NCI-H128 (cell line): ENCODE results near the gene PATJ.

Experiments
- DNase-seq: peaks from one replicate; lab custom pipeline; 2025; ENCODE audit not compliant: unreplicated experiment; lab: John Stamatoyannopoulos, UW

The PATJ gene

DNA sequence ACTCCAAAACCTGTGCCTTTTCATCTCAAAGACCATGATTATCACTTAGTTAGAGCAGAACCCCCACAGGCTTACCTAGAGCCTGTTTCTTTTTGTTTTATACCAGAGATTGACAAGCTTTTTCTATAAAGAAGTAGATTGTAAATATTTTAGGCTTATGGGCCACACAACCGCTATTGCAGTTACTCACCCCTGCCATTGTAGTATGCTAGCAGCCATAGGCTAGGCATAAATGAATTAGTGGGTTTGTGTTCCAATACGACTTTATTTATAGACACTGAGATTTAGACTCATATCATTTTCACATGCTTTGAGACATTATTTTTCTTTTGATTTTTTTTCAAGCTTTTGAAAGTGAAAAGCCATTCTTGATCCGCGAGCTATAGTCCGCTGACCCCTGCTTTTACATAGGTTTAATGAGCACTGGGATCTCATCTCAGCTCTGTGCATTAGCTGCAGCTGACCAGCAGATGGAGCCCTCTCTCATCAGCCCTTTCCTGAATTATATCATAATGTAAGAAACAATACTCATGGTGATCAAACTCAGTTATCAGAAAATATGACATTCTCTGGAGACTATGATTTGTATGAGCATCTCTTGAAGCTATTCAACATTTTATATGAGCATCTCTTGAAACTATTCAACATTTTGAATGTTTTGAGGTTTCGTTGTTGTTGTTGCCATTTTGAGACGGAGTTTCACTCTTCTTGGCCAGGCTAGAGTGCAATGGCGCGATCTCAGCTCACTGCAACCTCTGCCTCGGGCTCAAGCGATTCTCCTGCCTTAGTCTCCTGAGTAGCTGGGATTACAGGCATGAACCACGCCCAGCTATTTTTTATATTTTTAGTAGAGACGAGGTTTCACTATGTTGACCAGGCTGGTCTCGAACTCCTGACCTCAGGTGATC is 340.4 kb downstream of the PATJ start:
- DNase-seq: no peak

DNA sequence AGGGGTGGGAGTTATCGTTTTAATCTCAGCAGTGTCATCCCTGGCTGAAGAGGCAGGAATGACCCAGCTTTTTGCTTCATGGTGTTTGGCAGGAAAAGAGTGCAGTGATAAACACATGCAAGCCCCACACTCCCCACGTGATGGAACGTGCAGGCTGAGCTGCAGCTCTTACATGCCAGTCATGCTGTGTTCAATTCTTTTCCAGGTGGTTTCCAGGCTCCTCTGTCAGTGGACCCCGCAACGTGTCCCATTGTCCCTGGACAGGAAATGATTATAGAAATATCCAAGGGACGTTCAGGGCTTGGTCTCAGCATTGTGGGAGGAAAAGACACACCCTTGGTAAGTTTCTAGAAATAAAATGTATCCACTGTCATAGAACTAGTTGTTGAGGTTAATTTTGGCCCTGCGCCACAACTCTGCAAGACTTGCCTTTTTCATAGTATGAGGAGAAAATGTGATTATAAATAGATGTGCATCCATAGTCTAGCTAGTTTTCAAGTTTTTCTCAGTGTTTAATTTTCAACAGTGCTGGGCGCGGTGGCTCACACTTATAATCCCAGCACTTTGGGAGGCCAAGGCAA is 342.1 kb downstream of the PATJ start:
- no peak for DNase-seq

DNA sequence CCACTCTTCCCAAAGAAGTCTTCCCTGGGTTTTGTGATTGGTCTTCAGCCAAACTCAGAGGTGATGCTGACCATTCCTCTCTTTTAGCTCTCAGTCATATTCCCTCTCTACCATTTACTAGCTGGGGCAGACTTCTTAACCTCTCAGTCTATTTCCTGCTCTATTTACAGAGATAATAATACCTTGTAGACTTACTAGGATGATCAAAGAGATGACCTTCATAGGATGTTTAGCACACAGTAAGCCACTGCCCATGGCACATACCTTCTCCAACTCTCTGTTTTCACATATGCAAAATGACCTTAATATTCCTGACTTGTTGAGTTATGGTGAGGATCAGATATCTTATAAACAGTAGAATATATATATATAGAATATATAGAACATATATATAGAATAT is 346.2 kb downstream of the PATJ start:
- DNase-seq: no peak

GRCh38 chr1:62089570-62089969 is 347.3 kb downstream of the PATJ start:
- no peak for DNase-seq

- DNase-seq: no peak
Measured at GRCh38 chr1:62090016-62090415, 347.7 kb downstream of the PATJ start.

- DNase-seq: no peak
Measured at GRCh38 chr1:62092110-62092509, 349.8 kb downstream of the PATJ start.

DNA sequence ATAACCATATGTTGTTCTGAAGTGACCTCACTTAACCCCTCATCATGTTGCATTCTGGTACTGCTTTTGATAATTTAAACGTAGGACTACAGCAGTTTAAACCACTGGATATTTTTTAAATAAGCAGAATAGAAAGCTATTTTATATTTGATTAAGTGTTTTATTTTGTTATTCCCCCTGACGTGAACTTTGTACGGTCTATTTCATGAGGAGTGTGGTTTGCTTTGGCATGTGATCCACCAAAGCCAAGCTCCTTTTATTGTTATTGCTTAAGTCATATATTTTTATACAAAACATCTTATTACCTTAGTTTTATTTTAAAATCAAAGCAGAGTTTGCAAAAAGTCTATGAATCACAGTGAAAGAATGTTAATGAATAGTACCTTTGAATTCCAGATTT is 351.0 kb downstream of the PATJ start:
- no peak for DNase-seq

GRCh38 chr1:62097464-62097863 is 355.2 kb downstream of the PATJ start:
- DNase-seq: no peak

- no peak for DNase-seq
Measured at GRCh38 chr1:62100442-62100841, 358.2 kb downstream of the PATJ start.

DNA sequence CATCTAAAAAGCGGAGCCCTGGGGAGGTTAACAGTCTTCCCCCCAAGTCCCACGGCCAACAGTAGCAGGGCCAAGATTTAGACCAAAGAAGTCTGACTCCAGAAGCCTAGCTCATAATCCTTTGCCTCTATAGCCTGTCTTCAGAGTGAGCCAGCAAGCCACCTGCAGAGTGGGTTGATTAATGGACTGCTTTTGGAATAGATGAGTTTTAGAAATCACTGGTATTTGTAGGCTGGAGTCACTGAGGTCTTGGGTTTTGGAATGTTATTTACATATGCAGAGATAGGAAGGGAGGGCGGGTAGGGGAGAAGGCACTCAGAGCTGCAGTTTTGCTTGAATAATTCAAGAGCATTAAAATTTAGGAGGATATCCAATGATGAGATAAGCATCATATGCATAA is 361.6 kb downstream of the PATJ start:
- DNase-seq: no peak

DNA sequence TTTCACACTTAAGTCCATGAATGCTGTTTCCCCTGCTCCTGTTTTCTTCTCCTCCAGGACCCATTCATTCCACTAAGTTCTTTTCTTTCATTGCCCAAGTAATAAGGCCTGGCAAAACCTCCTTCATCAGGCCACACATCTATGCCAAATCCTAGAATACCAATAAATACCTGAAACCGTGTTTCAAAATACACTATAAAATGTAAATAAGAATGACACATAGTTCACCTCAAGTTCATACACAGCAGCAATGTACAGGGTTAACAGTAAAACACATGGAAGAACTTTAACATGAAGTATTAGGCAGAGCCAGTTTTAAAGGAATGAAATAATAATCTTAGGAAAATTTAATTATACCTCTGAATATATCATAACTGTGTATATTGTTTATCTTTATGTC is 365.6 kb downstream of the PATJ start:
- DNase-seq: no peak

- no peak for DNase-seq
Measured at GRCh38 chr1:62109124-62109523, 366.8 kb downstream of the PATJ start.

GRCh38 chr1:62110198-62110817 is 368.0 kb downstream of the PATJ start:
- DNase-seq: no peak

DNA sequence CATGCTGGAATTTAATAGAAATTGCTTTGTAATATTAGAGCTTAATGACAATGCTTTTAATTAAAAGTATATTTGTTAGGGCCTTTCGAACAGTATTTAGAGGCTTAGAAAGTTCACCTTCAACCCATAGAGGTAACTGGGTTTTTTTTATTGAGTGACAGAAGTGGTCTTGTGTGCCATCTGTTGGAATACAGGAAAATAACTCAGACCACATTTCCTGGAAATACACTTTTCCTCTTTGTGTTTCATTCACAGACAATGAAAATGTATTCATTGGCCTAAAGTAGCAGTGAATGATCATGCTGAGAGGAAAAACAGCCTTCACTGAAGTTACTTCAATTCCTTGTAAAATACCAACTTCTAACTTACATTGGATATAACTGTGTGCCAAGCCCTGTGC is 368.8 kb downstream of the PATJ start:
- no peak for DNase-seq

DNA sequence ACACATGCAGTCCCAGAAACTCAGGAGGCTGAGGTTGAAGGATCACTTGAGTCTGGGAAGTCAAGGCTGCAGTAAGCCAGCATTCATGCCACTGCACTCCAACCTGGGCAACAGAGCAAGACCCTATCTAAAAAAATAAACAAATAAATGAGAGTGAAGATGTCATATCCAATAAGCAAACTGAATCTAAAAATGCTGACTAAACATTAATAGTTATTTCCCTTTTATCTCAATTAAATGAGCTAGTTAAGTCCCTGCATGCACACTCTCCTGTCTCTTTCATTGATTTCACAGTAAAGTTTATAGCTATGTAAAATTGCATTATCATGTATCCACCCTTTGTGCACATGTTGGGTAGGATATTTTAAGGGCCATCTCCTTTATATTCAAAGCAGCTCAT is 371.2 kb downstream of the PATJ start:
- no peak for DNase-seq

DNA sequence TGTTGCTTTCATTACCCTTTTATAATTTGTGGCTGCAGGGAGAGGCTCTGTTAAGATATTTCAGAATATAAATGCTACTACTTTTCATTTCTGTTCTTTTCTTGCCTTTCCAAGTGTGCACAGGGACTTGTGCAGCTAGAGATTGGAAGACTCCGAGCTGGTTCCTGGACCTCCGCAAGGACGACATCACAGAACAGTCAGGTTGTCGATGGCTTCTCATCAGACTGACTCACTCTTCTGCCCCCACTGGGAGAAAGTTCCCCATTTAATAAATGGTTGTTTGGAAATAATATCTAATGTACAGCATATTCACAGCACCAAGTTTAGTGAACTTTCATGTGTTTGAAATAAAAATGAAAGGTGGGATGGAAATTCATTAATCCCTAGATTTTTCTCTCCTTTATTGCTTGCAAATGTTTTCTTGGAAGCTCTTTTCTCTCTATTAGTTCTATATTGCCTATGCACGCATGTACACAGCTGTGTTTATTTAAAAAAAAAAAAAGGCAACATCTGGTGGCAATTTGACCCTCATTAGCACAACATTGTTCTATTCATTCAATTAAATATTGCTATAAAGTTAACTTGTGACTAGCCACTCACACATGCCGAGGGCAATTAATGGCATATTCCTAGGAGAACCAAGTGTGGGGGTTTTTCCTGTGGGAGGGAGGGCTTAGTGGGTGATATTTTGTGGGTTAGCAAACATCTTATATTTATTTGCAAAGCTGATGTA is 374.9 kb downstream of the PATJ start:
- DNase-seq: no peak

DNA sequence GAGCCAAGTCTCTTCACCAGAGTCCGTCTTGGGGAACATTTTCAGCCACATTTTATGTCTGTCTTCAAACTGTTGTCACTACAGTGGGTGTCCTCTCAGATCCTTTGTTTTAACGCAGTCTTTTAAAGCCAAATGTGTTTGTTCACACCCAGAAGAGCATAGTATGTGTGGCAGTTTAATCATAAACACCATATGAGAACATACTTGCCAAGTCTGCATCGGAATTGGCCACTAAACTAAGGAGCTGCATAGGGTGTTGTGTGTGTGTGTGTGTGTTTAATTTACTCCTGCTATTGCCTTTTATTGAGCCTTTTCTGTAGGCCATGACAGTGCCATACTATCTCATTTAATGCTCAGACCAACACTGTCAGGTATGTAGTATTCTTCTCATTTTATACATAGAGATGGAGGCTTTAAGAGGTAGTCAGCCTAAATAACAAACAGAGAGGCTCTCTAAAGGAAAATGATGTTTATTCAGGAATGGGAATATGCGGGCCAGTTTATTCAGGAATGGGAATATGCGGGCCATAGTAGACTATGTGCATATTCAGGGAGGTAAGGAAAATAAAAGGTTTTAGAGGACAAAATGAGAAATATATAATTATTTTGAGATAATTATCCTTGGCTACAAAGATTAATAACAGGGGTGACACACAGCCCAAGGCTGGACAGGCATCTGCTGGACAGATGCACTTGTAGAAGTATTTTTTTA is 384.5 kb downstream of the PATJ start:
- no peak for DNase-seq

DNA sequence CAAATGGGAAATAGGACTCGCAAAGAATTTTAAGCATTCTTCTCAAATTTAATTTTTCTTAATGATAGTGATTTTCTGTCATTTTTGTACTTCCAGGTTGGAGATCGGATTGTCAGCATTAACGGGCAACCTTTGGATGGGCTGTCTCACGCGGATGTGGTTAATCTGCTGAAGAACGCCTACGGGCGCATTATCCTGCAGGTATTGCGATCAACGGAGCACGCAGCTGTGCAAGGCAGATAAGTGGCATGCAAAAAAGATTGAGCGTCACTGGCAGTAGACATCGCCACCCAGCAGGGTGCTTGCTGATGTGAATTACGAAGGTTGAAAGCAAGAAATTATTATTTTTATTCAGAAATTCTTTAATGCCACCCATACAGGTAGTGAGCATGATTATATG is 386.5 kb downstream of the PATJ start:
- DNase-seq: no peak

DNA sequence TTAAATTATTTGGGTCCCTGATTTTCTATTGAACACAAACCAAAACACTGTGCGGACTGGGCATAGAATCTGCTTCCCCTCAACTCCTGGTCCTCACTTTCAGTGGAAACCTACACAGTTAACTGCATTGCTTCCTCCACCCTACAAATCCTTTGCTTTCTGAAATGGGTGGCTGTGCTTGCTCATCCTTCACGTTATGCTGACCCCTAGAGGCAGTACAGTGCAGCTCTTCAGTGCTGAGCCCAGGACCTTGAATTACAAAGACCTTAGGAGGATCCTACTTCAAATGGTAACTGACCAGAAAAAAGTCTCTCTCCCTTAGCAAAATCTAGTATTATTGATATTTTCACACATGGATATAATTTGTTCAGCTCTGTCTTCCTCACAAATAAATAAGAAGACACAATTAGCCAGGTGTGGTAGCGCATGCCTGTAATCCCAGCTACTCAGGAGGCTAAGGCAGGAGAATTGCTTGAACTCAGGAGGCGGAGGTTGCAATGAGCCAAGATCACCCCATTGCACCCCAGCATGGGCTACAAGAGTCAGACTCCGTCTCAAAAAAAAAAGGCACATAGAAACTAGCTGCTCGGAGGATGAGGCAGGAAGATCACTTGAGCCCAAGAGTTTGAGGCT is 388.9 kb downstream of the PATJ start:
- DNase-seq: peak; percentile 20

- DNase-seq: no peak
Measured at GRCh38 chr1:62138029-62138428, 395.7 kb downstream of the PATJ start.
